Smooth muscle cell of the brain vasculature (primary cell): ENCODE data around the gene CDH13.

Source experiments
- DNase-seq: peaks from one replicate; pipeline ENCODE4 v3.0.0-alpha.2; 2012; ENCODE audit warnings: low read depth, low spot score

Gene CDH13

GRCh38 chr16:82943371-82943770 is 316.6 kb downstream of the CDH13 start:
- DNase-seq = no peak

GRCh38 chr16:82945420-82946101 is 318.8 kb downstream of the CDH13 start:
- DNase-seq = no peak

GRCh38 chr16:82947698-82948097 is 320.9 kb downstream of the CDH13 start:
- DNase-seq = no peak

- no peak for DNase-seq
Measured at GRCh38 chr16:82949016-82949415, 322.2 kb downstream of the CDH13 start.

GRCh38 chr16:82953517-82953916 is 326.7 kb downstream of the CDH13 start:
- DNase-seq = no peak

- no peak for DNase-seq
Measured at GRCh38 chr16:82954224-82954929, 327.6 kb downstream of the CDH13 start.

- no peak for DNase-seq
Measured at GRCh38 chr16:82955741-82956348, 329.1 kb downstream of the CDH13 start.

- DNase-seq = no peak
Measured at GRCh38 chr16:82957212-82957611, 330.4 kb downstream of the CDH13 start.

GRCh38 chr16:82960918-82961317 is 334.1 kb downstream of the CDH13 start:
- no peak for DNase-seq

GRCh38 chr16:82963653-82964052 is 336.9 kb downstream of the CDH13 start:
- no peak for DNase-seq

GRCh38 chr16:82965808-82966207 is 339.0 kb downstream of the CDH13 start:
- no peak for DNase-seq

- DNase-seq = no peak
Measured at GRCh38 chr16:82967424-82967823, 340.7 kb downstream of the CDH13 start.

GRCh38 chr16:82971126-82971525 is 344.4 kb downstream of the CDH13 start:
- no peak for DNase-seq

- no peak for DNase-seq
Measured at GRCh38 chr16:82972331-82972919, 345.7 kb downstream of the CDH13 start.

GRCh38 chr16:82979406-82980111 is 352.8 kb downstream of the CDH13 start:
- DNase-seq = no peak

GRCh38 chr16:82980810-82981209 is 354.0 kb downstream of the CDH13 start:
- DNase-seq = no peak

- DNase-seq = no peak
Measured at GRCh38 chr16:82987767-82988166, 361.0 kb downstream of the CDH13 start.

GRCh38 chr16:82990155-82990554 is 363.4 kb downstream of the CDH13 start:
- DNase-seq = peak; percentile 7

GRCh38 chr16:82991410-82991809 is 364.6 kb downstream of the CDH13 start:
- DNase-seq = no peak

GRCh38 chr16:82991966-82992675 is 365.4 kb downstream of the CDH13 start:
- DNase-seq = no peak

- DNase-seq = no peak
Measured at GRCh38 chr16:82992786-82993185, 366.0 kb downstream of the CDH13 start.
